Panc1 (cell line): ENCODE data around the gene SYT14. TPM values are rescaled to one million over a fixed set of nuclear protein-coding genes. Genes with fewer than 3 reads are reported as not detected.

Experiments used
- ATAC-seq: fragments of 200-7000 bp; cut with Tn5 transposase; 2 replicates; pipeline ENCODE4 v1.9.1; 2020; ENCODE audit warnings: mild to moderate bottlenecking, moderate library complexity
- BruUV-seq: library from RNA; stranded (reverse); fragments of 400-500 nt; replicated peaks from 2 replicates; lab custom pipeline; 2021; lab: Mats Ljungman, UMichigan
- CTCF ChIA-PET: fragments of 300-600 bp; sonication (Branson Sonifier 250); formaldehyde crosslinking; loops from one replicate; lab custom pipeline; 2022; ENCODE audit warnings: antibody characterized with exemption; lab: Charles Lee
- POLR2A ChIA-PET: fragments of 300-600 bp; sonication (Branson Sonifier 250); formaldehyde crosslinking; loops from one replicate; lab custom pipeline; 2022; ENCODE audit warnings: antibody characterized with exemption; lab: Charles Lee
- DNase-seq: peaks from one replicate; pipeline ENCODE4 v3.0.0-alpha.2; 2010; ENCODE audit warnings: low read depth, low spot score
- H3K27ac ChIP-seq: 2 replicates; pipeline ENCODE4 v1.5.1; 2011; ENCODE audit warnings: mild to moderate bottlenecking, low read length, inconsistent platforms
- H3K27me3 ChIP-seq: fragments of 200-500 bp; sonication (Bioruptor generic); 2 replicates; pipeline ENCODE4 v1.6.0; 2014; ENCODE audit warnings: low read length, inconsistent platforms; ENCODE audit not compliant: control insufficient read depth, insufficient read depth
- H3K36me3 ChIP-seq: fragments of 200-500 bp; sonication (Bioruptor generic); 2 replicates; pipeline ENCODE4 v1.5.1; 2014; ENCODE audit warnings: inconsistent platforms, mild to moderate bottlenecking, low read length, moderate library complexity; ENCODE audit not compliant: control insufficient read depth, insufficient read depth
- H3K4me1 ChIP-seq: 2 replicates; pipeline ENCODE4 v1.5.1; 2011; ENCODE audit warnings: inconsistent platforms, mild to moderate bottlenecking, low read length, moderate library complexity; ENCODE audit not compliant: control insufficient read depth, insufficient read depth
- H3K4me3 ChIP-seq, 2 experiments: 2 replicates each; pipeline ENCODE4 v1.5.1; 2011 to 2012; ENCODE audit warnings: low read depth in 2 of 2, low read length in 2 of 2, mild to moderate bottlenecking in 2 of 2, inconsistent platforms in 1 of 2, moderate library complexity in 1 of 2
- H3K9me3 ChIP-seq: fragments of 200-500 bp; sonication (Bioruptor generic); 2 replicates; pipeline ENCODE4 v1.5.1; 2014; ENCODE audit warnings: low read depth, mild to moderate bottlenecking, inconsistent platforms, low read length, moderate library complexity; ENCODE audit not compliant: control insufficient read depth, insufficient read depth
- CTCF ChIP-seq: fragments of 450-650 bp; IDR thresholded peaks from 2 replicates; pipeline ENCODE4 v1.5.1; 2017; ENCODE audit warnings: mild to moderate bottlenecking
- POLR2AphosphoS5 ChIP-seq: IDR thresholded peaks from 2 replicates; pipeline ENCODE4 v1.6.1; 2012; ENCODE audit warnings: mild to moderate bottlenecking, low read depth, low read length, moderate library complexity
- REST ChIP-seq, 2 experiments: IDR thresholded peaks; 2 replicates each; pipeline ENCODE4 v1.6.1; 2011 to 2012; ENCODE audit warnings: low read depth in 2 of 2, control low read depth in 1 of 2, low read length in 1 of 2, mild to moderate bottlenecking in 1 of 2, moderate library complexity in 1 of 2; ENCODE audit not compliant: insufficient read depth in 1 of 2
- SIN3A ChIP-seq: IDR thresholded peaks from 2 replicates; pipeline ENCODE4 v1.6.1; 2012; ENCODE audit warnings: low read depth, mild to moderate bottlenecking, low read length, moderate library complexity, borderline replicate concordance; ENCODE audit not compliant: insufficient read depth
- TCF7L2 ChIP-seq: IDR thresholded peaks from 2 replicates; pipeline ENCODE4 v1.6.1; 2011; ENCODE audit warnings: mild to moderate bottlenecking, low read depth, low read length, inconsistent platforms
- in situ Hi-C: cut with HindIII; loops from 2 replicates; pipeline ENCODE4 v1.10.0; 2016; ENCODE audit warnings: low sequenced_read_pairs, low pct_unique_long_range_greater_than_20kb
- intact Hi-C: fragments of 100-400 bp; cut with micrococcal nuclease; formaldehyde crosslinking; loops from one replicate; pipeline ENCODE4 v1.10.0; 2022; ENCODE audit not compliant: unreplicated experiment
- total RNA-seq: library from RNA; stranded (reverse); gene quantifications from one replicate; pipeline ENCODE4 v1.2.1, GENCODE V29; 2021; ENCODE audit not compliant: unreplicated experiment

SYT14 gene
- total RNA-seq, 1 experiment from 2014 or later: not detected

DNA sequence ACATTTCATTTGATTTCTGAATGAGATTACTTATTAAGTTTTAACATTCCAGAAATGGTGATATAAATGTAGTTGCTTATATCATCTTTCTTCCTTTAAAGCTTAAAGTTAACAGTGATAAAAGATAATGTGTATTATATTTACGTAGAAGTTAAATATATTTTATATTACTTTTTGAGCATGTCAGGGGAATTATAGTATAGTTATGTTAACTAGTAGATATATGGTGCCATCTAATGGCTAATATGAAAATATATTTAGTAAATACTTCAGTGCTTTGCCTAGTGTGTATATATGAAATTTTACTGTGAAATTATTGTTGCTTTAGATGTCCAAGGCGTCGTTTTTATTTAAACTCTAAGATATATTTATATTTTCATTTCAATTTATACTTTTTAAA lies 51.5 kb downstream of the SYT14 start:
- CTCF ChIA-PET: interaction anchor here (1.3 kb wide), 1 partner anchor 131 kb away, joined by 15 read pairs; no protein-coding TSS in a partner anchor
- BruUV-seq: no TSS peak
- in situ Hi-C loops: no loop called here

GRCh38 chr1:209993061-209993830 lies 55.2 kb downstream of the SYT14 start:
- ChIA-PET POLR2A (no interaction called here), CTCF (no interaction called here)
- in situ Hi-C loops: no loop called here
- BruUV-seq: no TSS peak
- DNase-seq (no peak), ATAC-seq (no peak)
- intact Hi-C loops: loop anchor here (5.0 kb wide), 1 partner anchor 116 kb away; no protein-coding TSS in a partner anchor
- H3K4me1 ChIP-seq: no peaks in the 10 kb centered on the region
- H3K27me3 ChIP-seq: peaks cover 2% of the 10 kb centered on the region; the same call in 1 of the 2 replicates
- no peak overlapping the region for H3K4me3 ChIP-seq
- H3K9me3 ChIP-seq: no peaks in the 10 kb centered on the region
- H3K27ac ChIP-seq: no peak overlapping the region
- H3K36me3 ChIP-seq: no peaks in the 10 kb centered on the region
- TF ChIP-seq POLR2AphosphoS5 (no peak), TCF7L2 (no peak), REST (IDR thresholded peaks at IDR 0.05; ENCODE audit: insufficient read depth in 1 of 2, low read depth in 2 of 2, low read length in 1 of 2) (no peak), CTCF (no peak)

More for the DNA sequence above, 51.5 kb downstream of the SYT14 start:
- intact Hi-C loops: loop anchor here (1.0 kb wide), 1 partner anchor 129 kb away; no protein-coding TSS in a partner anchor
- Histone ChIP-seq H3K4me3 (no peak overlapping the region), H3K36me3 (no peaks in the 10 kb centered on the region), H3K27me3 (peaks cover 2% of the 10 kb centered on the region; the same call in 1 of the 2 replicates), H3K27ac (no peak overlapping the region), H3K4me1 (no peaks in the 10 kb centered on the region), H3K9me3 (no peaks in the 10 kb centered on the region)
- DNase-seq: no peak
- POLR2A ChIA-PET: no interaction called here
- TF ChIP-seq SIN3A (no peak), TCF7L2 (no peak), CTCF (no peak), REST (IDR thresholded peaks at IDR 0.05; ENCODE audit: insufficient read depth in 1 of 2, low read depth in 2 of 2, low read length in 1 of 2) (no peak), POLR2AphosphoS5 (no peak)
- 0 out of 2 replicates have a peak, but pooled peaks have one; percentile 71 for ATAC-seq
